GM06990 (cell line): ENCODE data around the gene DTX3L.
A peak's percentile ranks its signal among the peaks of the same experiment; 100 is the strongest.

Source experiments
- DNase-seq: peaks from one replicate; pipeline ENCODE4 v3.0.0-alpha.2; 2011; ENCODE audit not compliant: insufficient read length; ENCODE audit errors: extremely low read depth
- H3K27me3 ChIP-seq: replicated peaks from 2 replicates; pipeline ENCODE4 v1.6.0; 2011; ENCODE audit warnings: low read length; ENCODE audit not compliant: control insufficient read depth, insufficient read depth
- H3K36me3 ChIP-seq: 2 replicates; pipeline ENCODE4 v1.5.1; 2011; ENCODE audit warnings: low read length; ENCODE audit not compliant: control insufficient read depth, insufficient read depth
- H3K4me3 ChIP-seq: replicated peaks from 2 replicates; pipeline ENCODE4 v1.5.1; 2011; ENCODE audit warnings: low read depth, mild to moderate bottlenecking, control low read depth, low read length
- TF ChIP-seq, protein P1 (sequence below): IDR thresholded peaks from 2 replicates; pipeline ENCODE4 v1.5.1; 2011; ENCODE audit warnings: low read length, control low read depth, mild to moderate bottlenecking, inconsistent platforms; ENCODE audit not compliant: insufficient read depth, poor library complexity, severe bottlenecking

DTX3L gene

DNA sequence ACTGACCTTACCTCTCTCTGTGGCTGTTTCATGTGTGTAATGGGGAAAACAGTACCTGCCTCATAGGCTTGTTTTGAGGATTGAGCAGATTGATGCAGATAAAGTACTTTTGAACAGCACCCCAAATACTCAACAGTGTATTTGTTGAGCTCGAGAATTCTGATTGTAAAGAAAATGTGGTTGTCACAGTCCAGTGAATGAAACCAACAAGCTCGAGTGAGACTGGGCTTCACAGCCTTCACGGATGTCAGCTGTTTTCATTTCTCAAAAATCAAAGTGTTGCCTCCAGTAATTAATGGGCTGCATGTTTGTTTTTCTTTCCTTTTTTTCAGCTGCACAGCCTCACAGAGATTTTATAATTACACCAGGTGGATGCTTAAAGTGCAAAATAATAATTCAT lies 57.0 kb downstream of the DTX3L start:
- peaks cover 8% of the 10 kb centered on the region for H3K36me3 ChIP-seq
- TF ChIP-seq, protein P1, sequence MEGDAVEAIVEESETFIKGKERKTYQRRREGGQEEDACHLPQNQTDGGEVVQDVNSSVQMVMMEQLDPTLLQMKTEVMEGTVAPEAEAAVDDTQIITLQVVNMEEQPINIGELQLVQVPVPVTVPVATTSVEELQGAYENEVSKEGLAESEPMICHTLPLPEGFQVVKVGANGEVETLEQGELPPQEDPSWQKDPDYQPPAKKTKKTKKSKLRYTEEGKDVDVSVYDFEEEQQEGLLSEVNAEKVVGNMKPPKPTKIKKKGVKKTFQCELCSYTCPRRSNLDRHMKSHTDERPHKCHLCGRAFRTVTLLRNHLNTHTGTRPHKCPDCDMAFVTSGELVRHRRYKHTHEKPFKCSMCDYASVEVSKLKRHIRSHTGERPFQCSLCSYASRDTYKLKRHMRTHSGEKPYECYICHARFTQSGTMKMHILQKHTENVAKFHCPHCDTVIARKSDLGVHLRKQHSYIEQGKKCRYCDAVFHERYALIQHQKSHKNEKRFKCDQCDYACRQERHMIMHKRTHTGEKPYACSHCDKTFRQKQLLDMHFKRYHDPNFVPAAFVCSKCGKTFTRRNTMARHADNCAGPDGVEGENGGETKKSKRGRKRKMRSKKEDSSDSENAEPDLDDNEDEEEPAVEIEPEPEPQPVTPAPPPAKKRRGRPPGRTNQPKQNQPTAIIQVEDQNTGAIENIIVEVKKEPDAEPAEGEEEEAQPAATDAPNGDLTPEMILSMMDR, result no peak
- no peaks in the 10 kb centered on the region for H3K27me3 ChIP-seq
- DNase-seq, result peak; percentile 41
- H3K4me3 ChIP-seq, result no peak overlapping the region

DNA sequence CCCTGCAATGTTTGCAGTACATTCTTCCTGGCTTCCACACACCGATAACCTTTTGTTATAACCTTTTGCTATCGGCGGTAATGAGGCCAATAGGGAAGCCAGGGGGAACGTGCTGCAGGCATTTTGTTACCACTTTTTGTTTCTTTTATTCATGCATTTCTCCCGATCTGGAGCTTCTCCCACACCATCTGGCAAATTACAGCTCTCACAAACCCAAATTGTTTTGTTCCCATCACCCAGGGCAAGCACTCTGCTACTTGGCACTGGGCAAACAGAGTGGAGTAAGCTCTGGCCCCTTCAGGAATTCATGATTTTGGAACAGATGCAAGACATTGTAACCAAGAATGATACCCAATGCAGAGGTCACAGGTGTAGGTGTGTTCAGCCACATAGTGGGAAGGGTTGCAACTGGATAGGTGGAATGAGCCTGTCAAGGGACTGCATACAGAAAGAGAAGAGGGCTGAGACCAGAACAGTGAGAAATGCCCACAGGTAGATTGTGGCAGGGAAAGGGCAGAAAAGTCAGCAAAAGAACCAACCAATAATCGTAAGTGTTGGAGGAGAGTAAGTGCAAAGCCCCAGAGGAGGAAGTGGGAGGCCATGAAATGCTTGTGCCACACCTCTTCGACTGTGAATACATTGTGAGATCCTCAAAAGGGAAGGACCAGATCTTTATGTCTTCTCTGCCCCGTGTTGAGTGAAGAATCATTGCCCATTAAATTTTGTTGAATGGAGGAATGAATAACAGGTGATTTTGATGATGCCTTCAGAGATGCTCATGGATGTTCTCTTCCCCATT lies 59.1 kb downstream of the DTX3L start:
- Histone ChIP-seq H3K27me3 (no peaks in the 10 kb centered on the region), H3K36me3 (peaks cover 10% of the 10 kb centered on the region), H3K4me3 (no peak overlapping the region)
- TF ChIP-seq, protein P1, result no peak
- DNase-seq, result no peak
